ENCODE data around the gene TMEM273.

The TMEM273 gene

DNA sequence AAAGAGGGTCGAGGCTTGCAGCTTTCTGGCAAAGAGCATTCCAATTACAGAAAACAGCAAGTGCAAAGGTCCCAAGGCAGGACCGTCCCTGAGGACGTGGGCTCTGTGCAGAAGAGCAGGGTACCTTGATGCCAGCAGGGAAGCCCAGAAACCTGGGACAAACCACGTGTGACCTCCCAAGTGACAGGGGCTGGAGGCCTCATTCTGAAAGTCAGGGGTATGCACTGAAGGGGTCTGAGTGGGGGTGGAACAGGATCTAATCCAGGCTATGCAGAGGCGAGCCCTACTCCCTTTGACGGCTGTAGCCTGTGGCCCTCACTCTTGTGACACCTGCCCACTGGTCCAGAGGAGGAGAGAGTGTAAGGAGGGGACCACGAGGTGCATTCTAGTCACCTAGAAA is 22.9 kb downstream of the TMEM273 start:
- DNase-seq (ENCODE audit: low read depth in 1 of 2, low spot score in 1 of 2) = no peak

DNA sequence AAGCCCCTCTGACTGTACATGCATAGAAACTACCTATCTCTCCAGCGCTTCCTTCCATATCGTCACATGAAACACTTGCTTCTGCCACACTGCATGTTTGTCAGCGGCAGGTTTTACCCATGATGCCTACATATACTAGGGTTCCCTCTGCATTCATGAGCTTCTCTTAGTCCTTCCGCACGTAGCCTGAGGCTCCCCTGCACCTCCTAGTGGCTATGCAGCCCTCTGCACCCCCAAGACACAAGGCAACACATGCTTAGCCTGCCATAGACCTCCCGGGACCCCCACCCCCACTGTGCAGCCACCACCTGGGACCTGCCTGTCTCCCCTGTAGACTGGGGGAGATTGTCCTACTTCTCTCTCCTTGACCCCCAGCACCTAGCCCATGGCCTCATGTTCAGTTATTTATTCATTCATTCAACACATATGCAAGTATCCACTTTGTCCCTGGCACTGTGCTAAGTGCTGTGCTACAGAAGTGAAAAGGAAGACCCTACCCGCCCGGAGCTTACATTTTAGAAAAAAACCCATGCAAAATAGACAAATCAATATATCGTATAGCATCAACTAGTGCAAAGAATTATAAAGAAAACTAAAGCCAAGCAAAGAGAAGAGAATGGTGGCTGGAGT is 23.5 kb downstream of the TMEM273 start:
- no peak for DNase-seq (ENCODE audit: low read depth in 1 of 2, low spot score in 1 of 2)

DNA sequence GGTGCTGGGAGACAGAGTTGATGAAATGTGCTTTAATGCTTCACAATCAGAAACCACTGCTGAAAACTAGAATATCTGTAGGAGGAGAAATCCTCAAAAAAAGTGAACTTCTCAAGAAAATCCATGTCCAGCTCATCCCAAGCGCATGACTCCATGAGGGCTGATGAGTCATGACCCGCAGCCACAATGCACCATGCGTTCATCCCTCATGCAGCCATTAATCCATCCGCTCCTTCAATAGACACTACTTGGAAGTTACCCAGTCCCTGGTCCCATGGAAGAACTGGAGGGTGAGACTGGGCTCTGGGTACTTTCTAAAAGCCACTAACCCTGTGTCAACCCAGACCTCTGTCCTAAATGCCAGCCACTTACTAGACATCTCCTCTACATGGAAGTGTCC is 24.4 kb downstream of the TMEM273 start:
- no peak for DNase-seq (ENCODE audit: low read depth in 1 of 2, low spot score in 1 of 2)

DNA sequence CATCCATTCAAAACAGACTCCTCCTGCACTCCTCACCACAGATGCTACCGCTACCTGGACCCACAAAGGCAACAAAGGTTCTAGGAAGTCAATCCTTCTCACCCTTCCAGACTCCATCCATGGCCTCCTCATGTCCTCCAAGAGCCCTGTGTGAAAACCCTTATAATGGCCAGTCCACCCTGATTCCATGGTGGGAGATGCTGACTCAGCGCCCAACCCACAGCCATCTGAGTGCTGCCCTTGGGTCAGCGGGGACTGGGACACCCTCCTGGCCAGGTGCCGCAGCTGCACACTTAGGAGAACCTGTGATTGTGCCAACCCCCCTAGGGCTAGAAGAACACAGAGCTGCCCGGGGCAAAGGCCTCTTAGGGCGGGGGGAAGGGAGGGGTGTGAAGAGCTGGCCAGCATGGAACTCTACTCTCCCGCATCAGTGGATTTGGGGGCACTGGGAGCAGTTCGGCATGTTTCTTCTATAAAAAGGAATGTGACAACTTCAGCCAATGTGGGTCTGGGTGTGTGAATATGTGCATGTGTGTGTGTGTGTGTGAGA is 25.4 kb downstream of the TMEM273 start:
- DNase-seq (ENCODE audit: low read depth in 1 of 2, low spot score in 1 of 2) = no peak

DNA sequence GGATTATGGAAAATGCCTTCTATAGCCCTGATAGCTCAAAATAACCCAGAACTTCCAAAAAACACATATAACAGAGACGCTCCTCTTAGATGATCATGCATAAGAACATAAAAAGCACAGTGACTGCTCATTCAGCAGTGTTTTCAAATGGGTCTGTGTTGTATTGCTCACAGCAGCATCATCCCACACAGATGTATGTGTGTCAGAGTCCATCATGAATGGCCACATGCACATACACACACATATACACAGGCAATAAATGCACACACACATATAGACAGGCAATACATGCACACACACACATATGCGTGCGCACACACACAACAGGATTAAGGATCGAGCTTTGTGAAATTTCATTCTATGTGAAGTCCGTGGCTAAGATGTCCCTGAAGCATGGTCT is 26.1 kb downstream of the TMEM273 start:
- DNase-seq (ENCODE audit: low read depth in 1 of 2, low spot score in 1 of 2) = no peak

DNA sequence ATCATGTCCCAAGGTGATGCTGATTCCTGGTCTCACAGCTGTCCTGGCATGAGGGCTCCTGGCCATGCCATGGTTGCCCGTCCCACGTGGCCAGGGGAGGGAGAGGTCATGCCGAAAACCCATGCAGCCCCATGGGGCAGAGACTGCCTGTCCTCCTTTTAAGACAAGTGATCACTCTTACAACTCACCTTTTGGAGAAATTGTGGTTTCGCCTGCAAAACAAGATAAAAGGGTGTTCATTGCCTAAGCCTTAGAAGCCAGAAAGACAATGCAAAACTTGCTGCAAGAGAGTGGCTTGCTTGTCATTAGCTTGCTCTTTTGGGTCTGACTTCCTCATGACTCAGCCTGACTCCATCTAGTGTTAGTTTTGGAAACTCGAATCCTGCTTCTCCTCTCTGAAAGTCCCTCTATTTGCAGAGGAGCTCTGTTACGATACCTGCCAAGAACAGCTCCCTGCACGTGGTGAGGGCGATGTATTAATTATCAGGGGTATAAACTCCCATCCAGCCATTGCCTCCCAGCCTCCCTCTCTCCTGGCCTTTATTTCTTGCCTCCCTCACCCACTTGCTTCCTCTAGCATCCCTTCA is 26.7 kb downstream of the TMEM273 start:
- DNase-seq (ENCODE audit: low read depth in 1 of 2, low spot score in 1 of 2) = no peak

DNA sequence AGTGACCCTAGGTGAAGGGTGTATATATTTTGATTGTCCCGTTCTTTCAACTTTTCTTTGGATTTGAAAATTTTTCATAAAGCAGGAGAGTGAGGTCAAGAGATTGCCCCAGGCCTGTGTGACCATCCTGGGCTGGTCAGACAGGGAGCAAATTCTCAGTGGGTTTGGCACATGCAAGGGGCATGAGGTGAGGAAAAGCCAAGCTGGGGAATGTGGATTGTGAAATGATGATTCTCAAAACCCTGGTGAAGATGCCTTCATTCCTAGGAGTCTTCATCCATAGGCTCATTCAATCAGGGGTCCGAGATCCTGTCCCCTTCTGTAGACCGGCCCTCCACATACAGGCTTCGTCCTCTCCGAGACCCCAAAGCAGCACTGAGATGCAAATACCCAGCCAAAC is 27.4 kb downstream of the TMEM273 start:
- DNase-seq (ENCODE audit: low read depth in 1 of 2, low spot score in 1 of 2) = no peak

DNA sequence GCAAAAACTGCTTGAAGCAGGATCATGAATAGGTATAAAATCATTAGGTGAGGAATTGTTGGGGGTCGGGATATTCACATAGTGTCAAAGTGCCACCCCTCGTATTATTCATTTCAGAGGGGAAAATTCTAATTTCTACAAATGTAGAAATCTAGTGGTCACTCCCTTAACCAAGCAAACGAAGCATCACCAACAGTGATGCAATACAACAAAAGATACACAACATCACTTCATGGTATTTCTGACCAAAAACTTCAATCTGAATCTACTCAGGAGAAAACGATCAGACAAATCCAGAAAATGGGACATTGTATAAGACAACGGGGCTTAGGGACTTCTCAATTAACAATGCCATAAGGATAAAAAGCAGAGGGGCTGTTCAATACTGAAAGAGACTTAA is 28.1 kb downstream of the TMEM273 start:
- DNase-seq (ENCODE audit: low read depth in 1 of 2, low spot score in 1 of 2) = no peak

DNA sequence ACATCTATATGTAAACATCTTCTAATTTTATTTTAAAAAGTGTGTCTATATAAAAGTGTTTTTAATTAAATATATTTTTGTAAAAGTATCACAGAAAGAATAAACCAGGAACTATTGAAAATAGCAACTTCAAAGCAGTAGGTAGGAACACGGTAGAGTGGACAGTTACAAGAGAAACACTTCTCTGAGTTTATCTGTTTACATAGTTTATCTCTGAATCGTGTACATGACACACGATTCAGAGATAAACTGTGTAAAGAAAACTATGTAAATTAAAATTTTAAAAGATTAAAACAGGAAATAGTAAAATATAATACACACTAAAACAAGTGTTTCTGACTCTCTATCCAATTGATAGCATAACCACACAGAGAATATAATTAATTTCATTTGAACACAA is 29.3 kb downstream of the TMEM273 start:
- no peak for DNase-seq (ENCODE audit: low read depth in 1 of 2, low spot score in 1 of 2)

DNA sequence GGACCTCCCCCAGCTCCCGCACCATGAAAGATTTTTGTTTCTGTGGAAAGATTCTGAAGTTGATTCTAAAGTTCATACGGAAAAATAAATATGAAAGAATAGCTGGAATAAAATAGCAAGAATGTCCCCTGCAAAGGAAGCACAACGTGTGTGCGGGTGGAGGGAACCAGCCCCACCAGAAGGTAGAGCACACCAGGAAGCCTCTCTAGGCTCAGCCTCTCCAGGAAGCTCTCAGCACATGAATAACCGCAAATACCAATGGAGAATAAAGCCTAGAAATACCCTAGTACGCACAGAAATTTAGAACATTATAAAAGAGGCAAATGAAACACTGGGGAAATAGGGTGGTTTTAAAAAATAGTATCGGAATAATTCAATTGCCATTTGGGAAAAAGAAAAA is 29.8 kb downstream of the TMEM273 start:
- no peak for DNase-seq (ENCODE audit: low read depth in 1 of 2, low spot score in 1 of 2)

DNA sequence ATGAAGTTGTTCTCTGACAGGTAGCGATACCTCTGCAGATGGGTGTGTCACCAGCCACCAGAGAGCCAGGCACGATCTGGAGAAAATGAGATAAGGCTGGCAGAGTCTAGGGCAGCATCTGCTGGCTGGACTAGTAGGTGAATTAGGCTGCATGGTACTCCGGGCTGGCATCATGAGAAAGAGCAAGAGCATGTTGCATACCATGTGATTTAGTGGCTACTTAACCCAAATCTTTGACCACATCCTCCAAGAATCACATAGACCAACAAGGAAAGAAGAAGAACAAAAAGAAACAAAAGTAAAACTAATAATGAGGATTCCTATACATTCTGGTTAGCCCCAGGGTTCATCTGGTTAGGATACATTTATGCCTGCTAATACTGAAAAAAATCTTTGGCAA is 31.0 kb downstream of the TMEM273 start:
- no peak for DNase-seq (ENCODE audit: low read depth in 1 of 2, low spot score in 1 of 2)

DNA sequence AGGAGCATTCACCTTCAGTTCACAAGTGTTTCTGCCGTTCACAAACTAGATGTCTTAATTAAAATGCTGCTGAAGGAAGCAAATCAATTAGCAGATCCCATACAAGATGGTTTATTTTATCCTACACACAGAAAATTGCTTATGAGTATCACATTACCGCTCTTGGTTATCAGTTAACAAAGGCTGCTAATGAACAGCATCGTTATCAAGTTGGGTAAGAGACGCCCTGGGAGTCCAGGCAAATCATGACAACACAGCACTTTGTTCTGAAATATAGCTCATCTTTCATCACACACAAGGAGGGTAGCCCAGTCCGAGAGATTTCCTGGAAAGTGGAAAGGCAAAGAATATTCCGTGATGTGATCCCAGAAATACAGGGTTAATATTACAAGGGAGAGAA is 33.5 kb downstream of the TMEM273 start:
- DNase-seq (ENCODE audit: low read depth in 1 of 2, low spot score in 1 of 2) = no peak

DNA sequence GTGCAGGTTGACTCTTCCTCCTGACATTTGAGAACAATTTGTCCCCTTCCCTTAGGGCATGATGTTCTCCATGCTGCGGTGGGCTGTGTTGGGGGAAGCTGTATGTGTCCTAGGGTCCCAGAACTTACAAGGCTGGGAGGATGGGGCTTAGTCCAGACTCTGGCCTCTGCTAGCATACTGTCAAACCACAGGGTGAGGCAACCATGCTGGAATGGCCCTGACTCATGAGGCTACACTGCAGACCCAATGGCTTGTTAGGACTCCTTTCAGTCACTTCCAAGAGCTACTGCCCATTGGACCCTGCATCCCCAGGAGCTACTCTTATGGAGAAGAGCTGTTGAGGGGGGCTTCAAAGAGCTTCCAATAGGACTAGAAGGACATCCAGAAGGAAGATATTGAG is 34.2 kb downstream of the TMEM273 start:
- no peak for DNase-seq (ENCODE audit: low read depth in 1 of 2, low spot score in 1 of 2)

DNA sequence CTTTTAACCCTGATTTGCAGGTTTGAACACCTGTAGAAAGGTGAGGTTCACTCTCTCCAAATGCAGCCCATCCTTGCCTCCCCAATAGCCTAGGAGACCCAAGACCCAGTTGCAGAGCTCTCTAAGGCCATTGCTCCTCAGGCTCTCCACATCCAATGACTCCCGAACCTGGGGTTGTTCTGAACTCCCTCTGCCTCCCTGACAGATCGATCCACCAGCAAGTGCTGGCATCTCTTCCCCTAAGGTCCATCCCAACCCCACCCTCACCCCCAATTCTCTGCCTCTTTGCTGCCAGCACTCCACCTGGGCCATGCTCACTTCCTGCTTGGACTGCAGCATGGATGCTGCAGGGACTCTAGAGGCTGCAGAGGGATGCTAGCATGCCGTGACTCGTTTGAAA is 35.1 kb downstream of the TMEM273 start:
- no peak for DNase-seq (ENCODE audit: low read depth in 1 of 2, low spot score in 1 of 2)

DNA sequence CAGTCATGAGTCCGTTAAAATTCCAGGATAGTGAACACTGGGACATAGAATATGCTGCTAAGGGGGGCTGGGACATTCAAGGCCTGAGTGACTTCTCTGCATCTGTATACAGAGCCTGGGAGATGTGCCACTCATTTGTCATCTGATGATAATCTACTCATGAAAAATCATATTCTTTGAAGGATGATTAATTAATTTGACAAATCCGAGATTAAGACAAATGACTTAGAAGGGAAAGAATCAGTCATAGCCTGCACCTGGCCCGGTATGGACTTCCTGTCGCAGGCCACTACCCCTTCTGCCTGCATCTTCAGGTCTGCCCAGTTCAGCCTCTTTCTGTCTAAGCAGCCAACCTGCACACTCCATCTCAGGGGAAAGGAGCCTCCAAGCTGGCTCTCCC is 35.5 kb downstream of the TMEM273 start:
- no peak for DNase-seq (ENCODE audit: low read depth in 1 of 2, low spot score in 1 of 2)

DNA sequence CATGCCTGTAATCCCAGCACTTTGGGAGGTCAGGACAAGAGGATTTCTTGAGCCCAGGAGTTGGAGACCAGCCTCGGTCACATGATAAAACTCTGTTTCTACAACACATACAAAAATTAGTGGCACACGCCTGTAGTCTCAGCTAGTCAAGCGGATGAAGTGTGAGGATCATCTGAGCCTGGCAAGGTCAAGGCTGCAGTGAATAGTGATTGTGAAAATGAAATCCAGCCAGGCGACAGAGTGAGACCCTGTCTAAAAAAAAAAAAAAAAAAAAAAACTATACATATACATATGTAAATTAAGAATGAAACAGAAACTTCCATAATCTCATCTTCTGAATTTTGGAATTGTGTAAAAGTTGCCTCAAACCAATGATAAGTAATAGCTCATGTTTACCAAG is 36.2 kb downstream of the TMEM273 start:
- no peak for DNase-seq (ENCODE audit: low read depth in 1 of 2, low spot score in 1 of 2)

DNA sequence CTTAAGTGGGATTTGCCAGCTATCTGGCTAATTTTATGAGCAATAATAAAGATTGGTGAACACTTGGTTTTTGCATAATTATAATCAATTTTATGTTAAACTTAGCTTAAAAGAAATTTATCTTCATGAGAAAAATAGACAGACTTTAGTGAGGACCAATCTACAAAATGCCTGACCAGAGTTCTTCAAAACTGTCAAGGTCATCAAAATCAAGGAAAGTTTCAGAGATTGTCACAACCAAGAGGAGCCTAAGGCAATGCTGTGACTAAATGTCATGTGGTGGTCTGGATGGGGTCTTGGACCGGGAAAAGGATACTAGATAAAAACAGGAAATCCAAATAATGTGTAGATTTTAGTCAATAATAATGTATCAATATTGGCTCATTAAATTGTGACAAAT is 36.7 kb downstream of the TMEM273 start:
- no peak for DNase-seq (ENCODE audit: low read depth in 1 of 2, low spot score in 1 of 2)

DNA sequence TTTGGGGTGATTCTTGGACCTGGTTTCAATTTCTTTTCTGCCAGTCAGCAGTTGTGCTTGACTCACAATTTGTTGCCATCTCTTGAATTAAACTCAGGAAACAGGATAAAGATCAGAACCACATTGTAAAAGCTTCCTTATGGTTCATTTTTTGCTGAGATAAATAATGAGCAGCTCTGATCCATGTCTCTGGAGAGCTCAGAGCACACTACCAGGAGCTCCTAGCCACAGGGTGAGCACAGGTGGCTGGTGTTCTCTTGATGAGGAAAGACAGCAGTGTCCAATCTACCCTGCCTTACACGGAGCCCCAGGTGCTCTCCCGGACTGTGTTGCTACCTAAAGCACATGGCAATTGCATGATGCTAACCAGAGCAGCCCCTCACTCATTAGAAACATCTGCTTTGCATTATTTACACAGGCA is 37.2 kb downstream of the TMEM273 start:
- DNase-seq (ENCODE audit: low read depth in 1 of 2, low spot score in 1 of 2) = no peak

DNA sequence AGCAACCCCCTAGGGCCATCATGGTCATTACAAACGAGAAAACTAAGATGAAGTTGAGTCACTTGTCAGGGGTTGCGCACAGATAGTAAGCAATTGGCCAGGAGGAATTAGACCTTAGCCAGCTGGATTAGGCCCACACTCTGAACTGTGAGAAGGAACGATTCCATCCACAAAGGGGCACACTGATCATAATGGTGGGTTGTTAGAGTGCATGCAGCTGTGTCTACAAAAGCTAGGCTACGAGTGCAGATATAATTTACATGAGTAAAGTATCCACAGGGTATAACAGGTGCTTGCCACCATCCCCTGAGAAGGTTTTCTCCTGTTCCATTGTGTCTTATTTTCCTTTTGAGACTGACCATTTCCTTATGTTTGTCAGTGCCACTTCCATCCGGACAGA is 37.8 kb downstream of the TMEM273 start:
- DNase-seq (ENCODE audit: low read depth in 1 of 2, low spot score in 1 of 2) = no peak

DNA sequence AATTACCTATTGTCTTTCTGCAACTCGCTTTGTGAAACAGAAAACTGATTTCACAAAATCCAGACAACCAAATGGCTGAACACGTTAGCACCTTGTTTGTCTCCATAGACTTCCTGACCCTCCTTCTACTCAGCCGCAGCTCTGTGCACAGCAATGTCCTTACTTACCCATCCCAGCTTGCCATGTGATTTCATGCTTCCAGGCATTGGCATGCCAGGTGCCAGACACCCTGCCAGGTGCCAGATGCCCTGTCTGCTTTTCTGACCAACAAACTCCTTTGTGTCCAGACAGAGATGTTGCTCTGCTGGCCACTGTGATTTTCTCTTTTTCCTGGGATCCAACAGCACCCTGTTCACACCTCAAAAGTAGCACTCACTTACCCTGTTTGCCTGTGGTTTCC is 38.3 kb downstream of the TMEM273 start:
- DNase-seq (ENCODE audit: low read depth in 1 of 2, low spot score in 1 of 2) = no peak

DNA sequence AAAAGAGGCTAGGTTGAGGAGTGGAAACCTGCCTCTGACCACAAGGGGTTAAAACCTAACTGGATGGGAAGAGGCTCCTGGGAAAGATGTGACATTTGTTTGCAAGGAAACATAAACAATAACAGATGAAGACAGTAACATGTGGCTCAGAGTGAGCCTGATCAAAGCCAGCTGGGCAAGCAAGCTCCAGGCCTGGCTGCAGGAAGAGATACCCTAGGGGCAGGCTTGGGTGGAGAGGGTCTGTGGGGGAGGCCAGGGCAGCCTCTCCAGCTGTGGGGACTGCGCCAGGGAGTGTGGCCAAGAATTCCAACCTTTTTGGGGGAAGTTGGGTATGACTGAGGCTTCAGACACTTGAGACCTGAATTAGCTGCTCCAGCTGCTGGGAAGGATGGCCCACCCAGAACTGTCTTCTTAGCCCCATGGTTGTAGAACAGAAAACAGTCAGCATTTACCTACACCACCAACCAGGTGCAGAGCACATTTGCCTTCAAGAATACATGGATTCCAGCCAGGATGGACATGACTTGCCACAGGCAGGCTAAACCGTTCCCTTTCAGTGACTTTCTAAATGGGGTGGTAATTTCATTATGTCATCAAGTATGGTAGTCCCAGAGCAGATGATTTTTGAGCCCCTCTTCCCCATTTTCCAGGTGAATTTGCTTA is 44.0 kb downstream of the TMEM273 start:
- DNase-seq (ENCODE audit: low read depth in 1 of 2, low spot score in 1 of 2) = no peak

DNA sequence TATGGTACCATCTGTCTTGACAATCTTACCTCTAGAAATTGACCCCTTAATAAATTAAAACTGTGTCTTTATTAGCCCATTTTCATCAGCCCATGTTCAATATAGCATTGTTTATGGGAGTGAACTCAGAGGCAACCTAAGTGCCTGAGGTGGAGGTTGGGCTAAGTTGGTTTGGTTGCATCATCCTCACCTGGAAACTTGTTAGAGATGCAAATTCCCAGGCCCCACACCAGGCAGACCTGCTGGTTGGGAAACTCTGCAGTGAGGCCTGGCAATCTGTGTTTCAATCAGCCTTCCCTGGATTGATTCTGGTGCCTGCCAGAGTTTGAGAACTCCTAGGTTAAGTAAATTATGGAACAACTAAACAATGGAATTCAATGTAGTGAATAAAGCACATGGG is 44.9 kb downstream of the TMEM273 start:
- DNase-seq (ENCODE audit: low read depth in 1 of 2, low spot score in 1 of 2) = no peak

Data from activated T-helper 1 cell treated with anti-CD3 and anti-CD28 coated beads, Interleukin-2, amount 50 U/mL, for 16 hours (primary cell).